Ishikawa (cell line): Measurements from ENCODE around the gene MIPOL1.
A peak's percentile ranks its signal among the peaks of the same experiment; 100 is the strongest.

ENCODE experiments used
- CEBPB ChIP-seq: IDR thresholded peaks from 2 replicates; pipeline ENCODE4 v1.6.1; 2012
- CREB1 ChIP-seq: IDR thresholded peaks from 2 replicates; pipeline ENCODE4 v1.6.1; 2012; ENCODE audit warnings: low read depth
- EGR1 ChIP-seq: IDR thresholded peaks from 2 replicates; pipeline ENCODE4 v1.6.1; 2012
- EP300 ChIP-seq: IDR thresholded peaks from 2 replicates; pipeline ENCODE4 v1.6.1; 2012; ENCODE audit warnings: borderline replicate concordance
- FOXM1 ChIP-seq: IDR thresholded peaks from 2 replicates; pipeline ENCODE4 v1.6.1; 2012; ENCODE audit warnings: low read depth, borderline replicate concordance
- MAX ChIP-seq: IDR thresholded peaks from 2 replicates; pipeline ENCODE4 v1.6.1; 2012
- NFIC ChIP-seq: IDR thresholded peaks from 2 replicates; pipeline ENCODE4 v1.6.1; 2012
- RAD21 ChIP-seq: IDR thresholded peaks from 2 replicates; pipeline ENCODE4 v1.6.1; 2012; ENCODE audit warnings: low read depth
- TAF1 ChIP-seq: IDR thresholded peaks from 2 replicates; pipeline ENCODE4 v1.6.1; 2012; ENCODE audit warnings: low read depth, mild to moderate bottlenecking
- TCF12 ChIP-seq: IDR thresholded peaks from 2 replicates; pipeline ENCODE4 v1.6.1; 2012; ENCODE audit warnings: low read depth
- TEAD4 ChIP-seq: IDR thresholded peaks from 2 replicates; pipeline ENCODE4 v1.6.1; 2012
- USF1 ChIP-seq: IDR thresholded peaks from 2 replicates; pipeline ENCODE4 v1.6.1; 2012
- YY1 ChIP-seq: IDR thresholded peaks from 2 replicates; pipeline ENCODE4 v1.6.1; 2012; ENCODE audit warnings: low read depth
- ZBTB7A ChIP-seq: IDR thresholded peaks from 2 replicates; pipeline ENCODE4 v1.6.1; 2012; ENCODE audit warnings: low read depth
- TF ChIP-seq, protein P1 (sequence below): IDR thresholded peaks from 2 replicates; pipeline ENCODE4 v1.6.1; 2012; ENCODE audit warnings: low read depth, mild to moderate bottlenecking

Gene MIPOL1

GRCh38 chr14:37340353-37340752, 142.6 kb downstream of the MIPOL1 start:
- no peak for TF ChIP-seq YY1
- TF ChIP-seq CEBPB: no peak
- TF ChIP-seq RAD21: peak; percentile 20; the same call in 1 of the 2 replicates
- TF ChIP-seq EP300: no peak
- TF ChIP-seq FOXM1: no peak
- no peak for TF ChIP-seq TEAD4
- no peak for TF ChIP-seq USF1

- TF ChIP-seq CEBPB (no peak), TCF12 (no peak), EGR1 (no peak), YY1 (no peak), NFIC (no peak), TAF1 (no peak), RAD21 (no peak), CREB1 (no peak), ZBTB7A (no peak), EP300 (no peak), TEAD4 (no peak), USF1 (no peak), MAX (no peak), FOXM1 (no peak)
- TF ChIP-seq, protein P1, sequence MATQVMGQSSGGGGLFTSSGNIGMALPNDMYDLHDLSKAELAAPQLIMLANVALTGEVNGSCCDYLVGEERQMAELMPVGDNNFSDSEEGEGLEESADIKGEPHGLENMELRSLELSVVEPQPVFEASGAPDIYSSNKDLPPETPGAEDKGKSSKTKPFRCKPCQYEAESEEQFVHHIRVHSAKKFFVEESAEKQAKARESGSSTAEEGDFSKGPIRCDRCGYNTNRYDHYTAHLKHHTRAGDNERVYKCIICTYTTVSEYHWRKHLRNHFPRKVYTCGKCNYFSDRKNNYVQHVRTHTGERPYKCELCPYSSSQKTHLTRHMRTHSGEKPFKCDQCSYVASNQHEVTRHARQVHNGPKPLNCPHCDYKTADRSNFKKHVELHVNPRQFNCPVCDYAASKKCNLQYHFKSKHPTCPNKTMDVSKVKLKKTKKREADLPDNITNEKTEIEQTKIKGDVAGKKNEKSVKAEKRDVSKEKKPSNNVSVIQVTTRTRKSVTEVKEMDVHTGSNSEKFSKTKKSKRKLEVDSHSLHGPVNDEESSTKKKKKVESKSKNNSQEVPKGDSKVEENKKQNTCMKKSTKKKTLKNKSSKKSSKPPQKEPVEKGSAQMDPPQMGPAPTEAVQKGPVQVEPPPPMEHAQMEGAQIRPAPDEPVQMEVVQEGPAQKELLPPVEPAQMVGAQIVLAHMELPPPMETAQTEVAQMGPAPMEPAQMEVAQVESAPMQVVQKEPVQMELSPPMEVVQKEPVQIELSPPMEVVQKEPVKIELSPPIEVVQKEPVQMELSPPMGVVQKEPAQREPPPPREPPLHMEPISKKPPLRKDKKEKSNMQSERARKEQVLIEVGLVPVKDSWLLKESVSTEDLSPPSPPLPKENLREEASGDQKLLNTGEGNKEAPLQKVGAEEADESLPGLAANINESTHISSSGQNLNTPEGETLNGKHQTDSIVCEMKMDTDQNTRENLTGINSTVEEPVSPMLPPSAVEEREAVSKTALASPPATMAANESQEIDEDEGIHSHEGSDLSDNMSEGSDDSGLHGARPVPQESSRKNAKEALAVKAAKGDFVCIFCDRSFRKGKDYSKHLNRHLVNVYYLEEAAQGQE: no peak
Observed at GRCh38 chr14:37343307-37344094, 145.8 kb downstream of the MIPOL1 start.

DNA sequence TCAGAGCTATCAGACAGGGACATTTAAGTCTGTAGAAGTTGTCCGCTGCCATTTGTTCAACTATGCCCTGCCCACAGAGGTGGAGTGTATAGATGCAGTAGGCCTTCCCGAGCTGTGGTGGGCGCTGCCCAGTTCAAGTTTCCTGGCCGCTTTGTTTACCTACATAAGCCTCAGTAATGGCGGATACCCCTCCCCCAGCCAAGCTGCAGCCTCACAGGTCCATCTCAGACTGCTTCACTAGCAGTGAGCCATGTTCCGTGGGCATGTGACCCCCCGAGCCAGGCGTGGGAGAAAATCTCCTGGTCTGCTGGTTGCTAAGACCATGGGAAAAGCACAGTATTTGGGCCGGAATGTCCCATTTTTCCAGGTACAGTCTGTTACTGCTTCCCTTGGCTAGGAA, 165.9 kb downstream of the MIPOL1 start:
- TF ChIP-seq RAD21 (no peak), TAF1 (no peak), TEAD4 (no peak), YY1 (no peak), MAX (no peak), ZBTB7A (no peak), CREB1 (no peak), NFIC (no peak)

DNA sequence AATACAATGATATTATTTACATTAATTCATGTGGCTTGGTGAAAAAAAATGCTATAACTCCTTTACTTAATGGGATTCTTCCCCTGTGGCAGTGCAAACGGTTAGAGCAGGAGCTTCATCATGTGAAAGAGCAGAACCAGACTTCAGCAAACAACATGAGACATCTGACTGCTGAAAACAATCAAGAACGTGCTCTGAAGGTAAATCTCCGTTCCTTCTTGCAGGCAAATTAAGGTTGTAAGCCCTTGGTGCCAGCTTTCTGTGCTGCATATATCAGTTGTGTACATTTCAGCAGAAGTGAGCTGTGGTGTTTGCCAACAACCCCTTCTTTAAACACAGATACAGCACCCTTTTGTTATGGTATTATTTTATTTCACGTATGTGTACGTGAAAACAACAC, 171.7 kb downstream of the MIPOL1 start:
- TF ChIP-seq NFIC: no peak

- TF ChIP-seq CEBPB (no peak), CREB1 (no peak), EGR1 (no peak), TCF12 (no peak), EP300 (no peak), MAX (no peak), TEAD4 (no peak), NFIC (no peak), FOXM1 (no peak), ZBTB7A (no peak), YY1 (no peak), TAF1 (no peak), RAD21 (no peak), USF1 (no peak)
- TF ChIP-seq, protein P1: no peak
Observed at GRCh38 chr14:37375566-37375965, 177.8 kb downstream of the MIPOL1 start.
